Liver (tissue), 9 donors: Measurements from ENCODE around the gene CPEB2. TPM values are rescaled to one million over a fixed set of nuclear protein-coding genes. Genes with fewer than 3 reads are reported as not detected.
A peak's percentile ranks its signal among the peaks of the same experiment; 100 is the strongest.

ENCODE experiments used
- DNase-seq: peaks from one replicate; pipeline ENCODE4 v3.0.0-alpha.2; 2017; ENCODE audit warnings: low spot score
- H3K27ac ChIP-seq, 2 donors: one replicate each; pipeline ENCODE4 v1.7.0; 2013; ENCODE audit warnings: inconsistent platforms in 2 of 2, low read length in 2 of 2, control low read depth in 1 of 2, low read depth in 1 of 2, mild to moderate bottlenecking in 1 of 2
- H3K27me3 ChIP-seq, 4 donors: one replicate each; pipeline versions ENCODE4 v1.6.1 to v1.7.0; 2013; ENCODE audit warnings: low read length in 3 of 4, inconsistent platforms in 1 of 4, mild to moderate bottlenecking in 1 of 4, moderate library complexity in 1 of 4; ENCODE audit not compliant: control insufficient read depth in 4 of 4, insufficient read depth in 4 of 4
- H3K36me3 ChIP-seq, 4 donors: one replicate each; pipeline versions ENCODE4 v1.6.1 to v1.7.0; 2013; ENCODE audit warnings: low read length in 3 of 4, mild to moderate bottlenecking in 3 of 4, low read depth in 1 of 4, moderate library complexity in 1 of 4; ENCODE audit not compliant: control insufficient read depth in 4 of 4, insufficient read depth in 3 of 4
- H3K4me1 ChIP-seq, 4 donors: one replicate each; pipeline versions ENCODE4 v1.6.1 to v1.7.0; 2013; ENCODE audit warnings: low read length in 3 of 4, mild to moderate bottlenecking in 3 of 4, moderate library complexity in 1 of 4; ENCODE audit not compliant: control insufficient read depth in 4 of 4, insufficient read depth in 4 of 4
- H3K4me3 ChIP-seq, 3 donors: one replicate each; pipeline versions ENCODE4 v1.6.1 to v1.7.0; 2013; ENCODE audit warnings: low read length in 3 of 3, control low read depth in 1 of 3, low read depth in 1 of 3, mild to moderate bottlenecking in 1 of 3
- H3K9ac ChIP-seq, 2 donors: one replicate each; pipeline ENCODE4 v1.7.0; 2013; ENCODE audit warnings: low read length in 2 of 2, mild to moderate bottlenecking in 2 of 2, moderate library complexity in 2 of 2, control low read depth in 1 of 2, low read depth in 1 of 2
- H3K9me3 ChIP-seq, 4 donors: one replicate each; pipeline versions ENCODE4 v1.6.1 to v1.7.0; 2013; ENCODE audit warnings: low read length in 3 of 4; ENCODE audit not compliant: control insufficient read depth in 4 of 4
- ATF3 ChIP-seq: IDR thresholded peaks from 2 replicates; pipeline ENCODE4 v1.6.1; 2016; ENCODE audit warnings: antibody characterized with exemption
- EGR1 ChIP-seq, 2 donors: IDR thresholded peaks; 2 replicates each; pipeline ENCODE4 v1.6.1; 2016 to 2018; ENCODE audit warnings: antibody characterized with exemption in 2 of 2, low read depth in 2 of 2
- FOXA1 ChIP-seq: IDR thresholded peaks from 2 replicates; pipeline ENCODE4 v1.6.1; 2016; ENCODE audit warnings: antibody characterized with exemption
- FOXA2 ChIP-seq: IDR thresholded peaks from 2 replicates; pipeline ENCODE4 v1.6.1; 2016; ENCODE audit warnings: antibody characterized with exemption
- GABPA ChIP-seq, 2 donors: IDR thresholded peaks in 1 of 2; conservative IDR thresholded peaks in 1 of 2; 2 replicates each; pipeline ENCODE4 v1.6.1; 2016; ENCODE audit warnings: antibody characterized with exemption in 2 of 2, mild to moderate bottlenecking in 1 of 2, moderate library complexity in 1 of 2
- HNF4A ChIP-seq, 2 donors: conservative IDR thresholded peaks; 2 replicates each; pipeline ENCODE4 v1.6.1; 2016; ENCODE audit warnings: antibody characterized with exemption in 2 of 2, mild to moderate bottlenecking in 2 of 2
- HNF4G ChIP-seq: IDR thresholded peaks from 2 replicates; pipeline ENCODE4 v1.6.1; 2016; ENCODE audit warnings: antibody characterized with exemption
- JUND ChIP-seq, 2 donors: IDR thresholded peaks; 2 replicates each; pipeline ENCODE4 v1.6.1; 2016; ENCODE audit warnings: antibody characterized with exemption in 2 of 2
- NR2F2 ChIP-seq: IDR thresholded peaks from 2 replicates; pipeline ENCODE4 v1.6.1; 2016; ENCODE audit warnings: antibody characterized with exemption
- RAD21 ChIP-seq, 2 donors: IDR thresholded peaks; 2 replicates each; pipeline ENCODE4 v1.6.1; 2016; ENCODE audit warnings: antibody characterized with exemption in 2 of 2, mild to moderate bottlenecking in 2 of 2
- REST ChIP-seq: IDR thresholded peaks from 2 replicates; pipeline ENCODE4 v1.6.1; 2016; ENCODE audit warnings: antibody characterized with exemption, mild to moderate bottlenecking
- RXRA ChIP-seq, 2 donors: IDR thresholded peaks; 2 replicates each; pipeline ENCODE4 v1.6.1; 2017 to 2018; ENCODE audit warnings: antibody characterized with exemption in 2 of 2, mild to moderate bottlenecking in 1 of 2
- SP1 ChIP-seq: IDR thresholded peaks from 2 replicates; pipeline ENCODE4 v1.6.1; 2018; ENCODE audit warnings: antibody characterized with exemption, mild to moderate bottlenecking
- TAF1 ChIP-seq: conservative IDR thresholded peaks from 2 replicates; pipeline ENCODE4 v1.6.1; 2016; ENCODE audit warnings: antibody characterized with exemption, mild to moderate bottlenecking
- YY1 ChIP-seq: IDR thresholded peaks from 2 replicates; pipeline ENCODE4 v1.6.1; 2016; ENCODE audit warnings: antibody characterized with exemption, mild to moderate bottlenecking
- ZBTB33 ChIP-seq: IDR thresholded peaks from 2 replicates; pipeline ENCODE4 v1.6.1; 2016; ENCODE audit warnings: antibody characterized with exemption
- WGBS: extraction: QIAGEN DNeasy Blood & Tissue Kit; methylation state at CpG from one replicate; pipeline ENCODE4 v1.1.7; 2013; 5-methylcytosine and 5-hydroxymethylcytosine counted together
- polyA plus RNA-seq, 2 donors: library from polyadenylated mRNA; stranded (reverse) in 1 of 2; unstranded in 1 of 2; fragments of 200-250 nt in 1 of 2; fragments of >200 nt in 1 of 2; fragmentation: Nextera tagmentation in 1 of 2; extraction: Ambion mirVana in 1 of 2; gene quantifications; one replicate each; pipeline versions ENCODE4 v1.2.1 to v1.2.3, GENCODE V29; 2013 to 2015
- total RNA-seq, 2 donors: library from RNA; depleted of rRNA; stranded (reverse); fragments of >200 nt; gene quantifications; one replicate each; pipeline ENCODE4 v1.2.3, GENCODE V29; 2014
- TF ChIP-seq, protein P1 (sequence below): IDR thresholded peaks from 2 replicates; pipeline ENCODE4 v1.6.1; 2016; ENCODE audit warnings: antibody characterized with exemption
- TF ChIP-seq, protein P2 (sequence below): fragments of 150-350 bp; IDR thresholded peaks from 2 replicates; pipeline ENCODE4 v1.5.1; 2017; ENCODE audit warnings: improper control_type of control experiment, low read depth, low read length; ENCODE audit not compliant: missing input control
- donor health status: healthy.
- donor health status: healthy.
- donor health status: healthy.
- donor health status: healthy.
- donor health status: healthy.

Gene CPEB2
- total RNA-seq (10 to 100 TPM in 1 of 2 donors, 1 to 10 TPM in 1; 5.0 to 14.0 TPM), polyA plus RNA-seq (1 to 10 TPM; 3.6 to 4.2 TPM)

DNA sequence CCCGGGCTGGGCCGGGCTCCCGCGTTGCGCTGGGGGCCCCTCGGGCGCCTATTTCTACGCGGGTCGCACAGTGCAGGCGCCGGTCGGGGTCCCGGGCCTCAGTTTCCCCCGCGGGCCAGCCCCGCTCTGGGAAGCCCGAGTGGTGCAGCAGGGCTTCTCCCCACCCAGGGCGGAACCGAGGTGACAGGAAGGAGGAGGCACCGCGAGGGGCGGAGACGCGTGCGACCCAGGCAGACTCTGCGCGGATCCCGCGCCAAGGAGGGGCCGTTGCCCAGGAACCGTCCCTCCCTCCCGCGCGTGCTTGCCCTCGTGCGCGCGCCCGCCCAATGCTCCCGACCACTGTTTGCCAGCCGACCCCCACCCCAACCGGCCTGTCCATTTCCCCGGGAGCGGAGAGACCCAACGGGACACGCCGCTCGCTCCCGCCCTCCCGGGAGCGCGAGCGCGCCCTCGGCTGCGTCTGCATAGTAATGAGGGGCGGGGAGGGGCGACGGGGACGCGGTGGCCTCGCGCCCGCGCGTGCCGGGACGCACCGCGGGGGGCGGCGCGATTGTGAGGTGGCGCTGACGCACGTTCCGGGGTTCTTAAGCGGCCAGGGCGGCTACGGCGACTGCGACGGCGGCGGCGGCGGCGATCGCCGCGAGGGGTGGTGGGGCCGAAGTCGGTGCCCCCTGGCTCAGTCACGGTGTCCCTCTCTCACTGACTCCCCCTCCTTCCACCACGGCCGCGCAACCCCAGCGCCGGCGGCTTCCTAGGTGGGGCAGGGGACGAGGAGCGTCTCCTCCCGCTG is at the start of gene CPEB2:
CPEB2 (plus strand) TSS at position 613 of the 790 bp plus-strand sequence. CDS start 193 bp downstream, outside the sequence.
- no peaks in the 10 kb centered on the region for H3K27me3 ChIP-seq
- peak within 1 kb of the TSS; percentile 95 to 96 for H3K9ac ChIP-seq
- peak within 1 kb of the TSS; percentile 85 to 94 (median 87) for H3K4me3 ChIP-seq
- under 1% methylated on average over 104 of the region's 104 CpGs for WGBS
- H3K9me3 ChIP-seq, result no peaks in the 10 kb centered on the region
- DNase-seq, result peak; percentile 91
- H3K36me3 ChIP-seq, result no peaks in the 10 kb centered on the region
- TF ChIP-seq YY1 (no peak), NR2F2 (no peak), HNF4G (no peak), ZBTB33 (no peak), TAF1 (no peak), GABPA (IDR thresholded peaks at IDR 0.05 in 1 of 2, conservative IDR thresholded peaks at IDR 0.05 in 1 of 2) (peak in 1 of 2 donors; percentile 28), FOXA2 (peak; percentile 46), SP1 (peak; percentile 60), FOXA1 (peak; percentile 47), RAD21 (IDR thresholded peaks at IDR 0.05) (peak in 1 of 2 donors; percentile 29), REST (peak; percentile 7), HNF4A (conservative IDR thresholded peaks at IDR 0.05) (peak in 1 of 2 donors; percentile 35), JUND (IDR thresholded peaks at IDR 0.05) (peak in 1 of 2 donors; percentile 29), ATF3 (no peak), RXRA (IDR thresholded peaks at IDR 0.05) (peak in 1 of 2 donors; percentile 18), EGR1 (IDR thresholded peaks at IDR 0.05; ENCODE audit: low read depth in 2 of 2) (peak in 1 of 2 donors; percentile 21)
- TF ChIP-seq, protein P1, sequence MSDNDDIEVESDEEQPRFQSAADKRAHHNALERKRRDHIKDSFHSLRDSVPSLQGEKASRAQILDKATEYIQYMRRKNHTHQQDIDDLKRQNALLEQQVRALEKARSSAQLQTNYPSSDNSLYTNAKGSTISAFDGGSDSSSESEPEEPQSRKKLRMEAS, result no peak
- TF ChIP-seq, protein P2, sequence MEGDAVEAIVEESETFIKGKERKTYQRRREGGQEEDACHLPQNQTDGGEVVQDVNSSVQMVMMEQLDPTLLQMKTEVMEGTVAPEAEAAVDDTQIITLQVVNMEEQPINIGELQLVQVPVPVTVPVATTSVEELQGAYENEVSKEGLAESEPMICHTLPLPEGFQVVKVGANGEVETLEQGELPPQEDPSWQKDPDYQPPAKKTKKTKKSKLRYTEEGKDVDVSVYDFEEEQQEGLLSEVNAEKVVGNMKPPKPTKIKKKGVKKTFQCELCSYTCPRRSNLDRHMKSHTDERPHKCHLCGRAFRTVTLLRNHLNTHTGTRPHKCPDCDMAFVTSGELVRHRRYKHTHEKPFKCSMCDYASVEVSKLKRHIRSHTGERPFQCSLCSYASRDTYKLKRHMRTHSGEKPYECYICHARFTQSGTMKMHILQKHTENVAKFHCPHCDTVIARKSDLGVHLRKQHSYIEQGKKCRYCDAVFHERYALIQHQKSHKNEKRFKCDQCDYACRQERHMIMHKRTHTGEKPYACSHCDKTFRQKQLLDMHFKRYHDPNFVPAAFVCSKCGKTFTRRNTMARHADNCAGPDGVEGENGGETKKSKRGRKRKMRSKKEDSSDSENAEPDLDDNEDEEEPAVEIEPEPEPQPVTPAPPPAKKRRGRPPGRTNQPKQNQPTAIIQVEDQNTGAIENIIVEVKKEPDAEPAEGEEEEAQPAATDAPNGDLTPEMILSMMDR, result peak; percentile 1
- peaks cover 0 to 16% (median 3%) of the 10 kb centered on the region in 4 donors for H3K4me1 ChIP-seq
- peak within 1 kb of the TSS; percentile 95 to 100 for H3K27ac ChIP-seq
